Hepatocyte (in vitro differentiated cells): Measurements from ENCODE around the gene GOLT1B. TPM values are rescaled to one million over a fixed set of nuclear protein-coding genes. Genes with fewer than 3 reads are reported as not detected.

Experiments
- DNase-seq: peaks from one replicate; pipeline ENCODE4 v3.0.0-alpha.2; 2016; ENCODE audit warnings: low spot score
- H2AFZ ChIP-seq: fragments of 200-600 bp; sonication (generic); 2 replicates; pipeline ENCODE4 v1.6.0; 2016; ENCODE audit warnings: antibody characterized with exemption, mild to moderate bottlenecking
- H3K27ac ChIP-seq: fragments of 200-600 bp; sonication (generic); 2 replicates; pipeline ENCODE4 v1.5.1; 2016; ENCODE audit warnings: mild to moderate bottlenecking
- H3K27me3 ChIP-seq: fragments of 200-600 bp; sonication (generic); 2 replicates; pipeline ENCODE4 v1.6.1; 2016
- H3K36me3 ChIP-seq: fragments of 200-600 bp; sonication (generic); replicated peaks from 2 replicates; pipeline ENCODE4 v1.5.1; 2016; ENCODE audit warnings: low read depth; ENCODE audit not compliant: insufficient read depth
- H3K4me1 ChIP-seq: fragments of 200-600 bp; sonication (generic); 2 replicates; pipeline ENCODE4 v1.5.1; 2016; ENCODE audit warnings: mild to moderate bottlenecking, moderate library complexity; ENCODE audit not compliant: insufficient read depth
- H3K4me2 ChIP-seq: fragments of 200-600 bp; sonication (generic); 2 replicates; pipeline ENCODE4 v1.6.0; 2016
- H3K4me3 ChIP-seq: fragments of 200-600 bp; sonication (generic); 2 replicates; pipeline ENCODE4 v1.5.1; 2016; ENCODE audit warnings: mild to moderate bottlenecking
- H3K79me2 ChIP-seq: fragments of 200-600 bp; sonication (generic); 2 replicates; pipeline ENCODE4 v1.6.0; 2017; ENCODE audit warnings: mild to moderate bottlenecking
- H3K9me2 ChIP-seq: fragments of 200-600 bp; sonication (generic); replicated peaks from 2 replicates; pipeline ENCODE4 v1.6.0; 2017; ENCODE audit warnings: mild to moderate bottlenecking; ENCODE audit not compliant: insufficient read depth
- H3K9me3 ChIP-seq: fragments of 200-600 bp; sonication (generic); 2 replicates; pipeline ENCODE4 v1.5.1; 2016; ENCODE audit warnings: low read depth, mild to moderate bottlenecking
- H4K20me1 ChIP-seq: fragments of 200-600 bp; sonication (generic); 2 replicates; pipeline ENCODE4 v1.6.0; 2016; ENCODE audit warnings: mild to moderate bottlenecking; ENCODE audit not compliant: insufficient read depth, poor library complexity, severe bottlenecking
- EZH2 ChIP-seq: fragments of 200-600 bp; sonication (generic); IDR thresholded peaks from 2 replicates; pipeline ENCODE4 v1.6.1; 2016; ENCODE audit warnings: antibody characterized with exemption, mild to moderate bottlenecking, borderline replicate concordance
- EZH2phosphoT487 ChIP-seq: fragments of 200-600 bp; sonication (generic); IDR thresholded peaks from one replicate; pipeline ENCODE4 v1.6.1; 2018; ENCODE audit warnings: antibody characterized with exemption, mild to moderate bottlenecking, low read depth, moderate library complexity; ENCODE audit not compliant: unreplicated experiment, severe bottlenecking
- WGBS: methylation state at CpG from one replicate; pipeline ENCODE4 v1.1.6; 2016; ENCODE audit warnings: low lambda C conversion rate; ENCODE audit errors: missing lambda C conversion rate; 5-methylcytosine and 5-hydroxymethylcytosine counted together
- polyA plus RNA-seq: library from polyadenylated mRNA; unstranded; fragments of >200 nt; fragmentation: Nextera tagmentation; extraction: Ambion mirVana; gene quantifications from 2 replicates; pipeline ENCODE4 v1.2.1, GENCODE V29; 2016
- total RNA-seq: library from RNA; depleted of rRNA; stranded (reverse); fragments of >200 nt; gene quantifications from 2 replicates; pipeline ENCODE4 v1.2.3, GENCODE V29; 2014
- TF ChIP-seq, protein P1 (sequence below): fragments of 200-600 bp; sonication (generic); IDR thresholded peaks from 2 replicates; pipeline ENCODE4 v1.5.1; 2016; ENCODE audit warnings: antibody characterized with exemption, mild to moderate bottlenecking; ENCODE audit not compliant: poor library complexity

GOLT1B gene
- total and polyA plus RNA-seq, 2 experiments from 2014 or later = 41.2 to 60.8 TPM

DNA sequence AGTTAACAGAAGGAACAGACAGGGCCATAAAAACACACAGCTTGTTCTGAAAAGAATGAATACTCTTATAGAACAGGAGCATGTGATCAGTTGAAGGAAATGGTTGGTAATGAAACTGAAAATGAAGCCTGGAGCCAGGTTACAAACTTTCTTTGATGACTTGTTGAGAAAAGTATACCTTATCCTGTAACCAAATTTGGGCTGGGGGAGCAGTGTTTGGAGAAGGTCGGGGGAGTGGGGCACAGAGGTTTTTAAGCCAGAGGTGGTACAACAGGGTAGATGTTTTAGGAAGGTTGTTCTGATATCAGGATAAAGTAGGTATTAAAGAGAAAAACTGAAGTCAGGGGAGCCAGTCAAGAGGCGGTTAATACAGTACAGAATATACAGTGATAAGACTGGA lies 8.2 kb downstream of the GOLT1B start:
- Histone ChIP-seq H3K36me3 (no peaks in the 10 kb centered on the region), H3K27me3 (no peaks in the 10 kb centered on the region), H2AFZ (no peak overlapping the region), H3K4me3 (no peak overlapping the region), H3K79me2 (peaks cover 38% of the 10 kb centered on the region), H3K27ac (no peak overlapping the region), H4K20me1 (peaks cover 8% of the 10 kb centered on the region), H3K4me1 (no peaks in the 10 kb centered on the region), H3K9me3 (no peaks in the 10 kb centered on the region), H3K4me2 (no peak overlapping the region), H3K9me2 (no peaks in the 10 kb centered on the region)
- TF ChIP-seq, protein P1, sequence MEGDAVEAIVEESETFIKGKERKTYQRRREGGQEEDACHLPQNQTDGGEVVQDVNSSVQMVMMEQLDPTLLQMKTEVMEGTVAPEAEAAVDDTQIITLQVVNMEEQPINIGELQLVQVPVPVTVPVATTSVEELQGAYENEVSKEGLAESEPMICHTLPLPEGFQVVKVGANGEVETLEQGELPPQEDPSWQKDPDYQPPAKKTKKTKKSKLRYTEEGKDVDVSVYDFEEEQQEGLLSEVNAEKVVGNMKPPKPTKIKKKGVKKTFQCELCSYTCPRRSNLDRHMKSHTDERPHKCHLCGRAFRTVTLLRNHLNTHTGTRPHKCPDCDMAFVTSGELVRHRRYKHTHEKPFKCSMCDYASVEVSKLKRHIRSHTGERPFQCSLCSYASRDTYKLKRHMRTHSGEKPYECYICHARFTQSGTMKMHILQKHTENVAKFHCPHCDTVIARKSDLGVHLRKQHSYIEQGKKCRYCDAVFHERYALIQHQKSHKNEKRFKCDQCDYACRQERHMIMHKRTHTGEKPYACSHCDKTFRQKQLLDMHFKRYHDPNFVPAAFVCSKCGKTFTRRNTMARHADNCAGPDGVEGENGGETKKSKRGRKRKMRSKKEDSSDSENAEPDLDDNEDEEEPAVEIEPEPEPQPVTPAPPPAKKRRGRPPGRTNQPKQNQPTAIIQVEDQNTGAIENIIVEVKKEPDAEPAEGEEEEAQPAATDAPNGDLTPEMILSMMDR = no peak
- TF ChIP-seq EZH2phosphoT487 (no peak), EZH2 (no peak)
- DNase-seq = no peak
- WGBS = 50% methylated on average over 2 of the region's 2 CpGs

- WGBS = 94% methylated on average over 2 of the region's 2 CpGs
- no peaks in the 10 kb centered on the region for H3K36me3 ChIP-seq
- H3K9me3 ChIP-seq = no peaks in the 10 kb centered on the region
These were observed 14.7 kb downstream of the GOLT1B start for GRCh38 chr12:21516281-21516680.

DNA sequence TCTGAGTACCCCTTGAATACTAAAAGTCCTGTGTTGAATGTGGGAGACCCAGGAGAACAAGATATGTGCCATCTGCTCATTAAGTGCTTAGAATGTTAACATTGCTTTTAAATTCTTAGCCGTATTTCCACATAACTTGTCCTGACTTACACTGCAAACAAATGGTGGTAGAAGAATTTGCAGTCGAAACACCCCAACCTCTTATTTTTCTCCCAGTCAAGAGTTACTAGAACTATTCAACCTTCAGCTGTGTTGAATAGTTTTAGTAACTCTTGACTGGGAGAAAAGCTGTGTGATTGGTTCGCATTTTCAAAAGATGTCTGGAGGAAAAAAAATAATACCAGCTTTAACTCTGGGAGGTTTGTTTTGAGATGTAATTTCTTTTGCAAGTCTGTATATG lies 16.9 kb downstream of the GOLT1B start:
- no peaks in the 10 kb centered on the region for H3K36me3 ChIP-seq

More at GRCh38 chr12:21516281-21516680, 14.7 kb downstream of the GOLT1B start:
- Histone ChIP-seq H3K79me2 (no peaks in the 10 kb centered on the region), H3K4me2 (no peak overlapping the region), H3K9me2 (no peaks in the 10 kb centered on the region), H3K27me3 (no peaks in the 10 kb centered on the region), H4K20me1 (no peaks in the 10 kb centered on the region), H3K27ac (no peak overlapping the region), H3K4me3 (no peak overlapping the region), H2AFZ (no peak overlapping the region), H3K4me1 (no peaks in the 10 kb centered on the region)
- TF ChIP-seq, protein P1 = no peak
- TF ChIP-seq EZH2phosphoT487 (no peak), EZH2 (no peak)
- no peak for DNase-seq

More for the DNA sequence above, 16.9 kb downstream of the GOLT1B start:
- no peak overlapping the region for H2AFZ ChIP-seq
- no peaks in the 10 kb centered on the region for H3K9me2 ChIP-seq
- no peaks in the 10 kb centered on the region for H4K20me1 ChIP-seq
- no peak overlapping the region for H3K4me3 ChIP-seq
- WGBS = 77% methylated on average over 3 of the region's 3 CpGs
- H3K79me2 ChIP-seq = no peaks in the 10 kb centered on the region
- no peaks in the 10 kb centered on the region for H3K27me3 ChIP-seq
- no peaks in the 10 kb centered on the region for H3K9me3 ChIP-seq
- H3K4me2 ChIP-seq = no peak overlapping the region
- no peak overlapping the region for H3K27ac ChIP-seq
- TF ChIP-seq EZH2phosphoT487 (no peak), EZH2 (no peak)
- TF ChIP-seq, protein P1 = no peak
- H3K4me1 ChIP-seq = no peaks in the 10 kb centered on the region
- no peak for DNase-seq
